T-helper 2 cell treated with Interferon-gamma antibody and Interleukin-4, amounts not matched to agents 100 ng/mL and 5 ng/mL, for 36 hours (primary cell): Measurements from ENCODE around the gene BCDIN3D. TPM values are rescaled to one million over a fixed set of nuclear protein-coding genes. Genes with fewer than 3 reads are reported as not detected.

Experiments
- intact Hi-C: fragments of 100-400 bp; cut with micrococcal nuclease; formaldehyde crosslinking; loops from one replicate; pipeline ENCODE4 v1.15.1; 2023
- total RNA-seq: library from RNA; stranded (reverse); gene quantifications from 2 replicates; pipeline ENCODE4 v1.2.3, GENCODE V29; 2022

The BCDIN3D gene
- total RNA-seq, 1 donor from 2014 or later, result 5.9 TPM

DNA sequence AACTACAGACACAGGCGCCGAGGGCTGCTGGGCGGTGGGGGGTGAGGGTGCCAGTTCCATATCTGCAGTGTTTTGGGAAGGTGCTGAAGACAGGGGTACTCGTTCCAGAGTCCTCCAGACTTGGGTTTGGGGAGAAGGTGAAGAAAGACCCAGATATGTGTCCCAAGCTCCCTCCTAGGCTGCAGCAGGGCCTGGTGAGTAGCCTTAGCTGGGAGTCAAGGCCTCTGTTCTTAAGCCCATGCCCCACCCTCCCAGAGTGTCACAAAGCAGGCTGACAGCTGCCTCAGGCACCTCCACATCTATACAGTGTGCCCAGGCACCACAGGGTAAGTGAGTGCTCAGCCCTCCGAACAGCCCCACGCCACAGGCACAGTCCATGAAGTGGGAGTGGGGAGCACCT, 19.0 kb downstream of the BCDIN3D start:
- intact Hi-C loops, result loop anchor here (10.0 kb wide), 1 partner anchor 199 kb away; the partner anchor contains the start of gene PRPF40B

DNA sequence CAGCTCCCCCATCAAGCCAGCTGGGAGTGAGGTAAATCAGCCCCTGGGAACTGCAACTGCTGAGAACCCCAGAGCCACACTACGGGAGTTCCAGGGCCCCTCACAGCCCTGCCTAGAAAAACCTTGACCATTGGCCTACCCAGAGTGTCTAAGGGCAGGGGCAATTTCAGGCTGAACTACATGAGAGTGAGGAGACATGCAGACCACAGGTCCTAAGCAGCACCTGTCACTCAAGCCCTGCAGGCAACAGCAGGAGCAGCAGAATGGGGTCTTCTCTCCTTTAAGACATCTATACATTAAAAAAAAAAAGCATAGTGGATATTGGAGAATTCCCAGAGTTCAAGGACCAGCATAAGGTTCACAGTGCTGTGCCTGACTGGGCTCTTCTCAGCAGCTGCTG, 19.6 kb downstream of the BCDIN3D start:
- intact Hi-C loops, result loop anchor here (10.0 kb wide), 1 partner anchor 199 kb away; the partner anchor contains the start of gene PRPF40B

DNA sequence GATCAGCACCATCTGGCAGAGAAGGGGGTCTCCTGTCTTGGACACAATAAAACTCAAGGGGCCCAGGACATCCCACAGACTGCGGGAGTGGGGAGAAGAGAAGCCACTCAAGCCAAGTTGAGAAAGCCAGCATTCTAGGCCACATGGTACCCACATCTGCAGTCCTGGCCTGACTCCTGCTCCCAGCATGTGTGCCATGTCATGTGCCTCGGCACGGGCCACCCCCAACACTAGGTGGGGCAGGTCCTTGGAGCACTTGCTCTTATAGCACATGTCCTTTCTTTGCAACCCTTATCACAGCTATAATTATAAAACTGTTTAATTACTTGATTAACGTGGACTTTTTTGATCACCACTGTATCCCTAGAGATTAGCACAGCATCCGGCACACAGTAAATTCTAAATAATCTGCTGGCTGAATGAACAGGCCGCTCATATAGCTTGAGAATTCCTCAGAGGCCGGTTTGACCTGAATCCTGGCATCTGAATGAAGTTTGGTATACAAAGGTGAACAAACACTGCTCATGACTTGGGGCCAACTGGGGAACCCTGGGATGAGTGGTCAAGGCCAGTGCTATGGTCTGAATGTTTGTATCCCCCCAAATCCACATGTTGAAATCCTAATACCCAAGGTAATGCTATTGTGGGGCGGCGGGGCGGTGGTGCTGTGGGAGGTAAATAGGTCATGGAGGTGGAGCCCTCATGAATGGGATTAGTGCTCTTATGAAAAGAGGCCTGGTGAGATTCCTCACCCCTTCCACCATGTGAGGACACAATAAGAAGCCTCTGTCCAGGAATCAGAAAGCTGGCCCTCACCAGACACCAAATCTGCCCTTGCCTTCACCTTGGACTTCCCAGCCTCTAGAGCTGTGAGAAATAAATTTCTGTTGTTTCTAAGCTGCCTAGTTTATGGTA, 21.3 kb downstream of the BCDIN3D start:
- intact Hi-C loops, result loop anchor here (10.0 kb wide), 1 partner anchor 197 kb away; the partner anchor contains the start of gene PRPF40B

DNA sequence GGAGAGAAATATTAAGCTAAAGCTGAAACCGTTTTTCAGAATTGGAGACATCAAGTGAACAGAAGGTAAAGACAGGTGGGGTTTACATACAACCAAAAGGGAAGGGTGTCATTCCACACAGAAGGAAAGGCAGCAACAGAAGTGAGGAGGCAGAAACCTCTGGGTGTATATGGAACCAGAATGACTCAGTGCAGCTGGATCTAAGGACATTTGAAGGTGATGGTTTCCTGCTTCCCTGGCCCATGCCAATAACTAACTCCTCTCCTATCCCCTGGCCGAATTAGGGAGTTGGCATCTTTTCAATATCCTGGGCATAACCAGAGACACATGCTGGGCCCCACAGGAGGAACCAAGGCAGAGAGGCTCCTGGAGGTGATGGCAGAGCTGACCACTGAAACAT, 23.1 kb downstream of the BCDIN3D start:
- intact Hi-C loops, result loop anchor here (10.0 kb wide), 1 partner anchor 195 kb away; the partner anchor contains the start of gene PRPF40B

DNA sequence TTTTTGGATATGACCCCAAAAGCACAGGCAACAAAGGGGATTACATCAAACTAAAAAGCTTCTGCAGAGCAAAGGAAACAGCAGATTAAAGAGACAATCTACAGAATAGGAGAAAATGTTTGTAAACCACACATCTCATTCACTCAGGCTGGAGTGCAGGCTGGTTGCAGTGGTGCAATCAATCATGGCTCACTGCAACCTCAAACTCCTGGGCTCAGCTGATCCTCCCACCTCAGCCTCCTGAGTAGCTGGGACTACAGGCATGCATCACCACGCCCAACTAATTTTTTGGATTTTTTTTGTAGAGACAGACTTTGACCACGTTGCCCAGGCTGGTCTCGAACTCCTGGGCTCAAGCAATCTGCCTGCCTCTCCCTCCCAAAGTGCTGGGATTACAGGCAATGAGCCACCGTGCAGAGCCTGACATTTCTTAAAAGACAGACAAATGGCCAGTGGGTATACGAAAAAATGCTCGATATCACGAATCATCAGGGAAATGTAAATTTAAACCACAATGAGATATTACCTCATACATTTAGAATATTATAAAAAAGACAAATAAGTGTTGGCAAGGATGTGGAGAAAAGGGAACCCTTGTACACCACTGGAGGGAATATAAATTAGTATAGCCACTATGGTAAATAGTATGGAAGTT, 24.5 kb downstream of the BCDIN3D start:
- intact Hi-C loops, result no loop called here

DNA sequence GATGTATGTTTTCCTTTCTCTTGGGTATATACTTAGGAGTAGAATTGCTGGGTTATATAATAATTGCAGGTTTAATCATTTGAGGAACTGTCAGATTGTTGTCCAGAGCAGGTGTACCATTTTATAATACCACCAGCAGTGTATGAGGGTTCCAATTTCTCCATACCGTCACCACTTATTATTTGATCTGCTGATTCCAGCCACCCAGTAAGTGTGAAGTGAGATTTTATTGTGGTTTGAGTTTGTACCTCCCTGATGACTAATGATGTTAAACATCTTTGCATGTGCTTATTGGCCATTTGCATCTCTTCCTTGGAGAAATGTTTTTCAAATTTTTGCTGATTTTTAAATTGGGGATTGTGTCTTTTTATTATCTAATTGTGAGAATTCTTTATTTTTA, 29.8 kb downstream of the BCDIN3D start:
- intact Hi-C loops, result no loop called here

DNA sequence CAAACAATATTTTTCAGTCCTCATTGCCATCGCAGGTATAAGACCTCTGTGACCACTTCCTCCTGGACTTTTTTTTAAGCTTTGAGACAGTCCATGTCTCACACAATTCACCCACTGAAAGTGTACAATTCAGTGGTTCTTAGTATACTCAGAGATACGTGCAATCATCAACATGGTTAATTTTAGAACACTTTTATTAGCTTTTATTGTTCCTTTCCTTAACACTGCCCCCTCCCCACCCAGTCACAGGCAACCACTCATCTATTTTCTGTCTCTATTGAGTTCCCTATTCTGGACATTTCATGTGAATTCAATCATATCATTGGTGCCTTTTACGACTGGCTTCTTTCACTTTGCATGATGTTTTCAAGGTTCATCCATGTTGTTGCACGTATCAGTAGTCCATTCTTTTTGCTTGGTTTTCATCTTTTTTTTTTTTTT, 30.9 kb downstream of the BCDIN3D start:
- intact Hi-C loops, result no loop called here

DNA sequence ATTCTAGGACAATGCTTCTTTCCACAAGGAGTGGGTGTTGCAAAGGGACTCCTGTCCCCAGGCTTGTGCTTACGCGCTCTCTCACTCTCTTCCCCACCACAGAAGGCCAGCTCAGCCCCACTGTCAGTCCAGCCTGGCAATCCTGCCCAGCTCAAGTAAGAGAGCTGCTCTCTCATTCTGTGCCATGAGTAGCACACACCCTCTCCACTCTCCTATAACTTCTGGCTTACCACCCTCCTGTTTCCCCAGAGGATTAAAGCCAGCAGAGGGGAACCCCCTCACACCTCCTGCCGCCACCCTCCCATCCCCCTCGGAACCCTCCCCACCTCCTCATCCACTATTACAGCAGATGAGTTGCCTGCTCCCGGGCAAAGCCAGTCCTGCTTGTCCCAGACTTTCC, 31.8 kb downstream of the BCDIN3D start:
- intact Hi-C loops, result no loop called here

DNA sequence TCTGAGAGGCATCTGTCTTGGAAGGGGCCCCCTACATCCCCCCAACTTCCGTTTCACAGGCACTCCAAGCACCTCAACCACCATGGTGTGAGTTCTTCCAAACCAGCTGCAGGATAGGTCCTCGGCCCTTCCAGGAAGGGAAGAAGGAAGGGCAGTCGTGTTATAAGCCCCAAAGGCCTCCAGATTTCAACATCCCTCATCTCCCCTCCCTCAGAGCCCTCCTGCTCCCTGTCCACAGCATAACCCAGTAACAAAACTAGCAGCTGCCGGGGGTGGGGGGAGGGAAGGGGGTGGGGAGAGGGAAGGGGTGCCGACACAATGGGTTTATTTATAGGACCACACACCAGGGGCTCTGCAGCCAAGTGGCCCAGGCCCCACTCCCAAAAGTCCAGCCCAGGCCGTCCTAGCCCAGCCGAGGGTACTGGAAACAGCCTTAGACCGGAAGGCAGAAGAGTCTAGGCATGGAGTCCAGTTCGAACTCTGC, 33.0 kb downstream of the BCDIN3D start:
- intact Hi-C loops, result no loop called here

DNA sequence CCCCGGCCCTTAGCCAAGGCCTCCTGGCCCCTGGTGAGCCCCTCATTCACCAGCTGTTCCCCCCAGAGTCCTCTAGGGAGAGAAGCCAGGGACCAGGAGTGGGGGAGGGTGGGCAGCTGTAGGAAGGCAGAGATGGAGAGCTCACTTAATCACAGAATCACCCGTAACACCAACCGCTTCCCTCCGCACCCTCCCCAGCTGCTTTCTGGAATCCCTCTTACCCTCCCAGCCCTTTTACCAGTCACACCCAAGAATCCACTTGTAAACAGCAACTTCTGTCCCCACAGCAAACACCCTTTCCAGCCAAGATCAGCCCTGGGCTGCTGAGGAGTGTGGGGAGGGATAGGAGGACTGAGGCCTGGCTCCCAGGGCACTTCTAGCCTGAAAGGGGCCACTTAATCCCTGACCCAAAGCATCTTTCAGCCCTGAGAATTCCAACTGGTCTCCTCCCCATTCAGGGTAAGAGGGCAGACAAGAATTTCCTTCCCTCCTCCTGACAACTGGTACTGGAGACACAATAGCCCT, 33.5 kb downstream of the BCDIN3D start:
- intact Hi-C loops, result no loop called here

DNA sequence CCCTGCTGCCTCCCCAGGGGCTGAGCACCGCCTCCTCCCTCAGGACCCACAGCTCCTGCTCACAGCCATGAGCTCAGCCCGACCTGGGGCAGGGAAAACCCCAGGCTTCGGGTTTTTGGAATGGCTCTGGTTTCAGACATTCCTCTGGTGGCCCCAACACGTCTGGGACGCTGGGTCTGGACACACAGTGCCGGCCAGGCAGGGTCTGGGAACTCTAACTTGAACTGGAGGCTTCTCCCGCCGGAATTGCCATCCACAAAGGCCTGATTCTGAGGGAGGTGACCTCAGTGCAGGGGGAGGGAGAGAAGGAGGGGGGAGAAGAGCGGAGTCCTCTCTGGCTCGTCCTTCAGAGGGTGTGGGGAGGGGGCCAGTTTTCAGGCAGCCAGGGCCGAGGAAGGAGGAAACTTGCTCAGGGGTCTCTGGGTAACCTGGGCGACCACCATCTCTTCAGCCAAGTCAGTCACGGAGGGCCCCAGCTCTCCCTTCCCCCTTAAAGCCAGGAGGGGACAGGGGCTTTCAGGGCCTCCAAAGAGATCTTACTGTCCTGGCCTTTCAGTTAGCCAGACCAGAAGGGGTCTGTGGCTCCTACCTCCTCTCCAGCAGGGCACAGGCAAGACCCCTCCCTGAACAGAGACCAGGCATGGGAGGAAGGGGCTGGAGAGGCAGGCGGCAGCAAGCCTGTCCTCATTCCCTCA, 34.1 kb downstream of the BCDIN3D start:
- intact Hi-C loops, result no loop called here

DNA sequence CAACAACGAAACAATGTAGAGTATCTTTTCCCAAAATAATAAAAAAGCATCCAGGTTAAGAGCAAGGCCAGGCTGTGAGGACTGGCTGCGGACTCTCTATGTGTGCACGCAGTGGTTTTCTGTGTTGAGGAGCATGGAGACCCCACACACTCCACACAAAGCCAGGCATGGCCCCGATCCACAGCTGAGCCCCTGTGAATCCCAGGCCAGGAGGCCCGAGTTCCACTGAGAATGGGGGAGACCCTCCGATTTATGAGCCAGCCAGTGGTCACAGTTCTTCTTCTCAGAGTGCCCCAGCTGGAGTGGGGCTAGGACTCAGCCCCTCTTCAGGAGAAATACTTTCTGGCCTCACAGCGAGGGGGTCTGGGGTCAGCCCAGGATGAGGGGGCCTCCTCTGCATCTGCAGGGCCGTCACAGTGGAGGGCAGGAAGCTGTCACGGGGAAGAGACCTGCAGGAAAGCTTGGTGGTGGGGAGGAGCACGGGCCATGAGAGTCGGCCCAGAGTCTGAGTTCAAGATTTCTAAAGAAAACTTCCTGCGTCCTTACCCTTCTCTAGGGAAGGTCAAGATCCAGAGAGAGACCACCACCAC, 34.8 kb downstream of the BCDIN3D start:
- intact Hi-C loops, result no loop called here

DNA sequence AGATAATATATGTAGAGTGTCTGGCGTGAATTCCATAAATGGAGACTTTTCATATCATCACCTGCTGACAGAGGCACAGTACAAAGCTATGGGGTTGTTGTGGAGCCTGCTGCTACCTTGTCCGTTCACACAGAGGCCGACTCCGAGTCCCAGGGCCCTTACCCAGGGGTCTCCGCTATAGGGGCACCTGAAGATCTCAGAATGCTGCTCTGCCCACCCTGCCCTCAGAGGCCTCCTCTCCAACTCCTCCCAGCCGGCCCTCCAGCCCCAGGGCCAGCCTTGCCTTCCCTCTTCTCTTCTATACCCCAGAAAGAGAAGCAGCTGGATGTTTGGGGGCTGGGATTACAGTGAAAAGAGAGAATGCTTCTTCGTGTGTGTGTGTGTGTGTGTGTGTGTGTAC, 36.0 kb downstream of the BCDIN3D start:
- intact Hi-C loops, result no loop called here

DNA sequence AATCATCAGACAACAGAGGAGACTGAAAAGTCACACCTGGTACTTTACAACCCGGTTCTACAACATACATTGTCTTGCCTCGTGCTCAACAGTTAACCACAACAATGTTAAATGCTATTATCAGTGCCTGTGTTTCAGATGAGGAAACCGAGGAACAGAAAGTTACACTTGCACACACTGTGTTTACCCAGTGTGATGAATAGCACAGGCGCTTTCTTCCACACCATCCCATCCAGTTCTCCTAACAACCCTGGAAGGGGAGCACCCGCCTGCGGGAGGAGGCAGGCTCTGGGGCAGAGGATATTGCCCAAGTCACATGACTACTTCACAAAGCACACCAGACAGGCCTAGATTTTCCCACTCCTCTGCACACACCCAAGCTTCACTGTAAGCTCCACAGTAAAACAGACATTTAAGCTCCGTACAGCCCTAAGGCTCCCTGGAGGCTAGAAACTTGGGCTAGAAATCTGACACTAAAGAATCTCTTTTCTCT, 36.5 kb downstream of the BCDIN3D start:
- intact Hi-C loops, result no loop called here

DNA sequence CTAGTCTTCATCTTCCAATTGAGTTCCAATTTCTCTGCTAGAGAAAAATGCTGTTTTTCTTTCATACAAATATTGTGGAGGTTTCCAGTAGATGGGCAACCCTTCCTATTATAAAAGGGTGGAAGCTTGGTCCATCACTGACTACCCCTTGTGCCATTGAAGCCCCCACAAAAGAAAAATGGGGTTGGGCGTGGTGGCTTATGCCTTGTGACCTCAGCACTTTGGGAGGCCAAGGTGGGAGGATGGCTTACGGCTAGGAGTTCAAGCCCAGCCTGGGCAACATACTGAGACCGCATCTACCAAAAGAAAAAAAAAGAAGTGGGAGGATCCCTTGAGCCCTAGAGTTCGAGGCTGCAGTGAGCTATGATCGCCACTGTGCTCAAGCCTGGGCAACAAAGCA, 37.5 kb downstream of the BCDIN3D start:
- intact Hi-C loops, result no loop called here

DNA sequence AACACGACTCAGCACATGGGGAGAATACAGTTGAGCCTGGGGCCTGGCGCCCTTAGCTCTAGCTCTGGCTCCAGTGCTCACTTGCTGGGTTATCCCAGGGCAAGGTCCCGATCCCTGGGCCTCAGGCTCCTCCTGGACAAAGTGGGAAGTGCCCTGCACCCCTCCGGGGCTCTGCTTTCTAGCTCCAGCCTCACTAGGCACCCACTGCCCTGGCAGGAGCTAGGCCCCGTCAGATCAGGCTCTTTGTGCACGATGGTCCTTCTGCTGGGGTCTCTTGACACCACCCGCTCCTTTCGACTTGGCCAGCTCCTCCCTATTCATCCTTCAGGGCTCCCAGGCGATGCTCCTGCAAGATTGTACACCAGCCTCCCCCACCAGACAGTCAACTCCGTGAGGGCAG, 38.1 kb downstream of the BCDIN3D start:
- intact Hi-C loops, result no loop called here

DNA sequence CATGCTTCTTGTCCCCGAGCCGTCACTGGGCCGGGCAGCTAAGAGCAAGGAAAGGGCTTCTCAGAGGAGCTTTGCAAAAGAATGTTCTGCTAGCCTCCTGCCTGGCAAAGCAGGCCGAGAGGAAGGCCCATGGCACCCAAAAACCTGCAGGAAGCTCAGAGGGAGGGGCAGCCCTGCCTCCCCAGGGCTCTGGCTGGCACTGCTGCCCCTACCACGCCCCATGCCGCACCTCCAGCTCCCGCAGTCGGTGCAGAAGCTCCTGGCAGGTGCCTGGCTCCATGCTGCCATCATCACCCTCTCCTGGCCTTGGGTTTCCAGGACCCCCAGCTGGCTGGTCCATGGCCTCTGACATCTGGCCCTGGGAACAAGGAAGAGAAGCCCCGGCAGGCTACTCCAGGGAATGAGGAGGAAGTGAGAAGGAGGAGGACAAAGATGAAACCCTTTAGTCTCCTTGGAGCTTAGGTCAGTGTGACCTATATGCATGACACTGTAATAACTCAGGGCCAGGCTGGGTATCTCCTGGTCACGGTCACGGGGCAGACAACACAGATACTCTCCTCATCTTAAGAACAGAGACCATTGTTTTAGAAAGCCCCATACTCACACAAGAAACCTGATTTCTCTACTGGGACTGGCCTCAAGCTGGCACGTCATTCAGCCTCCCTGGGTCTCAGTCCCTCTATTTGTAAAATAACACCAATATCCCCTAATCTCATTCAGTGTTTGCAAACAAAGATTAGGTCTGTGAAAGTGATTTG, 39.0 kb downstream of the BCDIN3D start:
- intact Hi-C loops, result no loop called here

DNA sequence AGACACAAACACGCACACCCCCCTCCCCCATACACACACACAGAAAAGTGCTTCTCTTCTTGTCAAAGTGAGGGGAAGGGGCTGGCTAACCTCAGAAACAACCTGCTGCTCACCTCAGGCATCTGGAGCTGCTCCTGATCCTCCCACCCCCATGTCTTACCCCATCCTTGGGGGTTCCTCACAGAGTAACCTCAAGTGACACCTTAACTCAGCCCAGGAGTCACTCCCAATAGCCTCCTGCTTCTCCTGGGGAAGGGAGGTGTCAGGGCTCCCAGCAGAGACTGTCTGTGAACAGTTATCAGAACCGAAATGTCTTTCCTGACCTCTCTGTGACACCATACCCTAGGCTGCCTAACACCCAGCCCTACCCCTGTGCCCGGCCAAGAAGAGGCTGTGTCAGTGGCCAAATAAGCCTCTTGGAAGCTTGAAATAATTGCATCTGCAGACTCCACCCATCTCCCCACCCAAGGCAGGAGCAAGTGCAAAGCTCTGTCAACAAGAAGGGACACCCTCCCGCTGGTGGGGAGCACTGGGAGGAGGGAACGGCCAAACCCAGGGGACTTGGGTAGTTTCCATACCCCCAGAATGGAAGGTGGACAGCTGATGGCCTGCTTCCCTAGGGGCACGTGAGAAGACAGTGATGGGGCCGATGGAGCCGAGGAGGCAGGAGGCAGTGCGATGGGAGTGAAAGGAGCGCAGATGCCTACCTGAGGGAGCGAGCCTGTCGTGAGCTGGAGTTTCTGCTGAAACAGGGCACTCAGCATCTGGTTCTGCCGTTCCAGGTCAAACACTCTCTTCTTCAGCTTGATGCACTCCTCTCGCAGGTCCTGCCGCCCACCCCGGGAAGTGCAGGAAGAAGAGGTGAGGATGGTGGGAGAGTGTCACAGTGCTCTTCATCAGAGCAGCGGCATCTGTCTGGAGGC, 41.5 kb downstream of the BCDIN3D start:
- intact Hi-C loops, result no loop called here
